ENCODE data around the gene ARID1B. TPM values are rescaled to one million over a fixed set of nuclear protein-coding genes. Genes with fewer than 3 reads are reported as not detected.

Gene ARID1B
- total RNA-seq, 1 experiment from 2014 or later, result 91.7 TPM

DNA sequence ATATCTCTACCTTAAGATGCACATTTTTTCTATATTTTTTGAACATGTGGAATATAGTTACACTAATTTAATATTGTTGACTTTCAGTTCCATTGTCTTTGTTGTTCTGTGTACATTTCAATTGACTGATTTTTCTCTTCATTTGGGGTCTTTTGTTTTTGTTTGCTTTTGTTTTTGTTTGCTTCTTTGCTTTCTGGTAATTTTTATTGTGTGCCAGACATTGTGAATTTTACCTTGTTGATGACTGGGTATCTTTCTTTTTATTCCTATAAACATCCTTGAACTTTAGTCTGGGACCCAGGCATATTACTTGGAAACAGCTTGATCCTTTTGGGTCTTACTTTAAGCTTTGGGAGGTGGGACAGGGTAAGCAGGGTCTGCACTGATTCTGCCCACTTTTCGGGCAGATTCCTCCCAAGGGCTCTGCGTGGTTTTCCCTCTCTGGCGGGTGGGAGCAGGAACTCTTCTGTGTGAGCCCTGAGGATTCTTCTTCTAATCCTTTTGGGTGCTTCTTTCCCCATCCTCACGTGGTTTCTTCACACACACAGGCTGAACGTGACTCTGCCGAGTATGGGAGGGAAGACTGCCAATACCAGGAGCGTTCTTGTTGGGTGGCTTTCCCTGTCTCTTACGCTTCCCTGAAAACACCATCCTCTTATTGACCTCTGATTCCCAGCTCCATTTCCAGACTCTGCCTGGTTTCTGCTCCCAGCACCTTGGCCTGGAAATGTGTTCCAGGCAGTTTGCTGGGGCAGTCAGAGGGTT is 200.5 kb downstream of the ARID1B start:
- BruUV-seq (replicated peaks), result no TSS peak
- TF ChIP-seq SIN3A (IDR thresholded peaks at IDR 0.05; ENCODE audit: borderline replicate concordance, insufficient read depth, low read depth, low read length), result no peak
- no peak for TF ChIP-seq POLR2AphosphoS5 (IDR thresholded peaks at IDR 0.05; ENCODE audit: low read depth, low read length)
- TF ChIP-seq, protein P1, sequence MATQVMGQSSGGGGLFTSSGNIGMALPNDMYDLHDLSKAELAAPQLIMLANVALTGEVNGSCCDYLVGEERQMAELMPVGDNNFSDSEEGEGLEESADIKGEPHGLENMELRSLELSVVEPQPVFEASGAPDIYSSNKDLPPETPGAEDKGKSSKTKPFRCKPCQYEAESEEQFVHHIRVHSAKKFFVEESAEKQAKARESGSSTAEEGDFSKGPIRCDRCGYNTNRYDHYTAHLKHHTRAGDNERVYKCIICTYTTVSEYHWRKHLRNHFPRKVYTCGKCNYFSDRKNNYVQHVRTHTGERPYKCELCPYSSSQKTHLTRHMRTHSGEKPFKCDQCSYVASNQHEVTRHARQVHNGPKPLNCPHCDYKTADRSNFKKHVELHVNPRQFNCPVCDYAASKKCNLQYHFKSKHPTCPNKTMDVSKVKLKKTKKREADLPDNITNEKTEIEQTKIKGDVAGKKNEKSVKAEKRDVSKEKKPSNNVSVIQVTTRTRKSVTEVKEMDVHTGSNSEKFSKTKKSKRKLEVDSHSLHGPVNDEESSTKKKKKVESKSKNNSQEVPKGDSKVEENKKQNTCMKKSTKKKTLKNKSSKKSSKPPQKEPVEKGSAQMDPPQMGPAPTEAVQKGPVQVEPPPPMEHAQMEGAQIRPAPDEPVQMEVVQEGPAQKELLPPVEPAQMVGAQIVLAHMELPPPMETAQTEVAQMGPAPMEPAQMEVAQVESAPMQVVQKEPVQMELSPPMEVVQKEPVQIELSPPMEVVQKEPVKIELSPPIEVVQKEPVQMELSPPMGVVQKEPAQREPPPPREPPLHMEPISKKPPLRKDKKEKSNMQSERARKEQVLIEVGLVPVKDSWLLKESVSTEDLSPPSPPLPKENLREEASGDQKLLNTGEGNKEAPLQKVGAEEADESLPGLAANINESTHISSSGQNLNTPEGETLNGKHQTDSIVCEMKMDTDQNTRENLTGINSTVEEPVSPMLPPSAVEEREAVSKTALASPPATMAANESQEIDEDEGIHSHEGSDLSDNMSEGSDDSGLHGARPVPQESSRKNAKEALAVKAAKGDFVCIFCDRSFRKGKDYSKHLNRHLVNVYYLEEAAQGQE (IDR thresholded peaks at IDR 0.05; ENCODE audit: insufficient read depth in 1 of 2, low read depth in 2 of 2, low read length in 1 of 2), result no peak
- in situ Hi-C loops (cut with HindIII; ENCODE audit: low pct_unique_long_range_greater_than_20kb, low sequenced_read_pairs) (no loop called here), intact Hi-C loops (cut with micrococcal nuclease; ENCODE audit: unreplicated experiment) (no loop called here)
- Histone ChIP-seq H3K27me3 (ENCODE audit: control insufficient read depth, insufficient read depth, low read length) (no peaks in the 10 kb centered on the region), H3K36me3 (ENCODE audit: control insufficient read depth, insufficient read depth, low read length) (no peaks in the 10 kb centered on the region), H3K4me1 (ENCODE audit: control insufficient read depth, insufficient read depth, low read length) (peaks cover 39% of the 10 kb centered on the region), H3K9me3 (ENCODE audit: control insufficient read depth, insufficient read depth, low read depth, low read length) (no peaks in the 10 kb centered on the region), H3K27ac (ENCODE audit: low read length) (no peak overlapping the region), H3K4me3 (ENCODE audit: low read depth in 2 of 2, low read length in 2 of 2) (no peak overlapping the region)
- DNase-seq (ENCODE audit: low read depth, low spot score), result no peak
- no peak for ATAC-seq
- ChIA-PET CTCF (no interaction called here), POLR2A (no interaction called here)

DNA sequence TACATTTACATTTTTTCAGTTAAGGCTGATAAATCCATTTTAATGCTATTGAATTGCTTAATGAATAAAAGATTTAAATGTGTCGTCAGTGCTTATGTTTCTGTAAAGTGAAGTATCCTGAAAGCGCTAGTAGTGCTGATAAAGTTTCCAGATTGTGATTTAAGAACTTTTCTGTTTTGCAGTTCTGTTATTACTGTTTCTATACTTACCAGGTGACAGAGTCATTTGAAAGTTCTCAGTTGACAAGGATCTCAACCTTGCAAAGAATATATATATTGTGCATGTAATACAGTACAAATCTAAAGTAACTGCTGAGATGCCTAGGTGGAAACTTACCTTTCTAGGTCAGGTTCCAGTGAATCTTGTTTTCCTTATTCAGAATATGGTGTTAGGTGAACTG is 201.8 kb downstream of the ARID1B start:
- H3K27me3 ChIP-seq (ENCODE audit: control insufficient read depth, insufficient read depth, low read length), result no peaks in the 10 kb centered on the region
- no peaks in the 10 kb centered on the region for H3K9me3 ChIP-seq (ENCODE audit: control insufficient read depth, insufficient read depth, low read depth, low read length)
- H3K4me3 ChIP-seq (ENCODE audit: low read depth in 2 of 2, low read length in 2 of 2), result no peak overlapping the region
- in situ Hi-C loops (cut with HindIII; ENCODE audit: low pct_unique_long_range_greater_than_20kb, low sequenced_read_pairs), result no loop called here
- intact Hi-C loops (cut with micrococcal nuclease; ENCODE audit: unreplicated experiment), result no loop called here
- ChIA-PET CTCF (no interaction called here), POLR2A (no interaction called here)
- BruUV-seq (replicated peaks), result no TSS peak
- TF ChIP-seq POLR2AphosphoS5 (IDR thresholded peaks at IDR 0.05; ENCODE audit: low read depth, low read length) (no peak), SIN3A (IDR thresholded peaks at IDR 0.05; ENCODE audit: borderline replicate concordance, insufficient read depth, low read depth, low read length) (no peak), TCF7L2 (IDR thresholded peaks at IDR 0.05; ENCODE audit: low read depth, low read length) (no peak)
- TF ChIP-seq, protein P1 (IDR thresholded peaks at IDR 0.05; ENCODE audit: insufficient read depth in 1 of 2, low read depth in 2 of 2, low read length in 1 of 2), result no peak
- TF ChIP-seq, protein P2, sequence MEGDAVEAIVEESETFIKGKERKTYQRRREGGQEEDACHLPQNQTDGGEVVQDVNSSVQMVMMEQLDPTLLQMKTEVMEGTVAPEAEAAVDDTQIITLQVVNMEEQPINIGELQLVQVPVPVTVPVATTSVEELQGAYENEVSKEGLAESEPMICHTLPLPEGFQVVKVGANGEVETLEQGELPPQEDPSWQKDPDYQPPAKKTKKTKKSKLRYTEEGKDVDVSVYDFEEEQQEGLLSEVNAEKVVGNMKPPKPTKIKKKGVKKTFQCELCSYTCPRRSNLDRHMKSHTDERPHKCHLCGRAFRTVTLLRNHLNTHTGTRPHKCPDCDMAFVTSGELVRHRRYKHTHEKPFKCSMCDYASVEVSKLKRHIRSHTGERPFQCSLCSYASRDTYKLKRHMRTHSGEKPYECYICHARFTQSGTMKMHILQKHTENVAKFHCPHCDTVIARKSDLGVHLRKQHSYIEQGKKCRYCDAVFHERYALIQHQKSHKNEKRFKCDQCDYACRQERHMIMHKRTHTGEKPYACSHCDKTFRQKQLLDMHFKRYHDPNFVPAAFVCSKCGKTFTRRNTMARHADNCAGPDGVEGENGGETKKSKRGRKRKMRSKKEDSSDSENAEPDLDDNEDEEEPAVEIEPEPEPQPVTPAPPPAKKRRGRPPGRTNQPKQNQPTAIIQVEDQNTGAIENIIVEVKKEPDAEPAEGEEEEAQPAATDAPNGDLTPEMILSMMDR (IDR thresholded peaks at IDR 0.05), result no peak
- no peak for DNase-seq (ENCODE audit: low read depth, low spot score)
- peaks cover 40% of the 10 kb centered on the region for H3K4me1 ChIP-seq (ENCODE audit: control insufficient read depth, insufficient read depth, low read length)
- ATAC-seq, result no peak
- no peak overlapping the region for H3K27ac ChIP-seq (ENCODE audit: low read length)
- no peaks in the 10 kb centered on the region for H3K36me3 ChIP-seq (ENCODE audit: control insufficient read depth, insufficient read depth, low read length)
